ENCODE data around the gene ACYP1. TPM values are rescaled to one million over a fixed set of nuclear protein-coding genes. Genes with fewer than 3 reads are reported as not detected.

The ACYP1 gene
- polyA plus RNA-seq, 1 of the 3 experiments (the other 2 are of a cell fraction): 53.5 TPM

DNA sequence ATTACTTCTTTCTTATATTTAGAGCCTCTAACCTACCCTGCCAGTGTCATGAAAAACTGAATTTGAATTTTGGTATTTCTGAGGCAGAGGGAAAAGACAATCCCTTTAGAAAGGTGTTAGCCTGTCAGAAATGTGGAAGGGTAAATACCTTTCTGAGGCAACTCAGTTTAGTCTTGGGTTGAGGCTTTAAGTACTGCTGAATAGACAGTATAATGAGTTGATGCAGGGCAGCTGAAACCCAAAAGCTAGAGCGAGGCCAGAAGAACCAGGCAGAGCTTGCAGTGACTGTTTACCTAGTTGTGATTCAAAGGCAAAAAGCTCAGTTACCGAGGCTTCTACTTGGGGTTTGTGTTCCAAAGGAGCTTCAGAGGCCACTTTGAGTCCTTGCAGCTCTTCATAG, 24.3 kb upstream of the ACYP1 start:
- no peak for DNase-seq
- Histone ChIP-seq H4K20me1 (ENCODE audit: insufficient read depth) (no peaks in the 10 kb centered on the region), H3K4me1 (ENCODE audit: control insufficient read depth in 1 of 2, insufficient read depth in 2 of 2, low read depth in 1 of 2, low read length in 1 of 2) (no peaks in the 10 kb centered on the region), H3K27ac (ENCODE audit: low read depth in 2 of 2, low read length in 1 of 2) (no peak overlapping the region), H2AFZ (ENCODE audit: low read depth) (no peak overlapping the region), H3K9ac (no peak overlapping the region), H3K9me2 (no peaks in the 10 kb centered on the region), H3K79me2 (ENCODE audit: insufficient read depth) (no peaks in the 10 kb centered on the region), H3K4me3 (ENCODE audit: low read depth in 2 of 2, low read length in 1 of 2) (no peak overlapping the region), H3K9me3 (no peaks in the 10 kb centered on the region), H3F3A (replicated peaks; ENCODE audit: insufficient read depth) (peaks cover 10% of the 10 kb centered on the region), H3K4me2 (no peak overlapping the region), H3K27me3 (ENCODE audit: insufficient read depth) (no peaks in the 10 kb centered on the region), H3K36me3 (replicated peaks in 1 of 2; ENCODE audit: control insufficient read depth in 1 of 2, insufficient read depth in 2 of 2, low read length in 1 of 2) (peaks cover 42 to 61% of the 10 kb centered on the region in 2 experiments)
- 90% methylated on average over 2 of the region's 2 CpGs for WGBS (ENCODE audit: low lambda C conversion rate)
- TF ChIP-seq, protein P1, sequence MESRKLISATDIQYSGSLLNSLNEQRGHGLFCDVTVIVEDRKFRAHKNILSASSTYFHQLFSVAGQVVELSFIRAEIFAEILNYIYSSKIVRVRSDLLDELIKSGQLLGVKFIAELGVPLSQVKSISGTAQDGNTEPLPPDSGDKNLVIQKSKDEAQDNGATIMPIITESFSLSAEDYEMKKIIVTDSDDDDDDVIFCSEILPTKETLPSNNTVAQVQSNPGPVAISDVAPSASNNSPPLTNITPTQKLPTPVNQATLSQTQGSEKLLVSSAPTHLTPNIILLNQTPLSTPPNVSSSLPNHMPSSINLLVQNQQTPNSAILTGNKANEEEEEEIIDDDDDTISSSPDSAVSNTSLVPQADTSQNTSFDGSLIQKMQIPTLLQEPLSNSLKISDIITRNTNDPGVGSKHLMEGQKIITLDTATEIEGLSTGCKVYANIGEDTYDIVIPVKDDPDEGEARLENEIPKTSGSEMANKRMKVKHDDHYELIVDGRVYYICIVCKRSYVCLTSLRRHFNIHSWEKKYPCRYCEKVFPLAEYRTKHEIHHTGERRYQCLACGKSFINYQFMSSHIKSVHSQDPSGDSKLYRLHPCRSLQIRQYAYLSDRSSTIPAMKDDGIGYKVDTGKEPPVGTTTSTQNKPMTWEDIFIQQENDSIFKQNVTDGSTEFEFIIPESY (IDR thresholded peaks at IDR 0.05; ENCODE audit: borderline replicate concordance, low read depth): no peak
- TF ChIP-seq SMC3 (IDR thresholded peaks at IDR 0.05; ENCODE audit: low read depth, low read length) (no peak), NRF1 (IDR thresholded peaks at IDR 0.05; ENCODE audit: low read depth, low read length) (no peak), POLR2AphosphoS5 (IDR thresholded peaks at IDR 0.05; ENCODE audit: low read depth, low read length) (no peak), NFIC (IDR thresholded peaks at IDR 0.05; ENCODE audit: borderline replicate concordance) (no peak), GATA2 (CRISPR knock-in tag; IDR thresholded peaks at IDR 0.05) (no peak), SIN3A (IDR thresholded peaks at IDR 0.05; ENCODE audit: borderline replicate concordance, low read depth, low read length) (no peak), TEAD4 (IDR thresholded peaks at IDR 0.05; ENCODE audit: borderline replicate concordance, insufficient read depth) (no peak), RCOR1 (IDR thresholded peaks at IDR 0.05; ENCODE audit: low read length) (no peak), FOSL2 (IDR thresholded peaks at IDR 0.05; ENCODE audit: borderline replicate concordance, low read depth) (no peak), TAF1 (IDR thresholded peaks at IDR 0.05; ENCODE audit: borderline replicate concordance, low read depth, low read length) (no peak), RXRA (IDR thresholded peaks at IDR 0.05; ENCODE audit: borderline replicate concordance, low read depth) (no peak)
- TF ChIP-seq, protein P2, sequence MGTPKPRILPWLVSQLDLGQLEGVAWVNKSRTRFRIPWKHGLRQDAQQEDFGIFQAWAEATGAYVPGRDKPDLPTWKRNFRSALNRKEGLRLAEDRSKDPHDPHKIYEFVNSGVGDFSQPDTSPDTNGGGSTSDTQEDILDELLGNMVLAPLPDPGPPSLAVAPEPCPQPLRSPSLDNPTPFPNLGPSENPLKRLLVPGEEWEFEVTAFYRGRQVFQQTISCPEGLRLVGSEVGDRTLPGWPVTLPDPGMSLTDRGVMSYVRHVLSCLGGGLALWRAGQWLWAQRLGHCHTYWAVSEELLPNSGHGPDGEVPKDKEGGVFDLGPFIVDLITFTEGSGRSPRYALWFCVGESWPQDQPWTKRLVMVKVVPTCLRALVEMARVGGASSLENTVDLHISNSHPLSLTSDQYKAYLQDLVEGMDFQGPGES (IDR thresholded peaks at IDR 0.05; ENCODE audit: low read depth, low read length): no peak
- TF ChIP-seq, protein P3, sequence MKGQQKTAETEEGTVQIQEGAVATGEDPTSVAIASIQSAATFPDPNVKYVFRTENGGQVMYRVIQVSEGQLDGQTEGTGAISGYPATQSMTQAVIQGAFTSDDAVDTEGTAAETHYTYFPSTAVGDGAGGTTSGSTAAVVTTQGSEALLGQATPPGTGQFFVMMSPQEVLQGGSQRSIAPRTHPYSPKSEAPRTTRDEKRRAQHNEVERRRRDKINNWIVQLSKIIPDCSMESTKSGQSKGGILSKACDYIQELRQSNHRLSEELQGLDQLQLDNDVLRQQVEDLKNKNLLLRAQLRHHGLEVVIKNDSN (IDR thresholded peaks at IDR 0.05; ENCODE audit: borderline replicate concordance, low read depth): no peak
- ChIA-PET CTCF (interaction anchor here (0.6 to 15.6 kb wide), 67 partner anchors 9 to 411 kb away, joined by 3 to 290 read pairs (median 5); partner anchors contain the start of genes ACYP1, EIF2B2, PGF and RPS6KL1), POLR2A (no interaction called here)

All from SK-N-SH (cell line).